ENCODE data around the gene MGST3.
"Not testable (repeated sequence)": the region's sequence is repeated elsewhere in the genome, so short reads cannot be mapped to it uniquely, and the experiment has no call there.

DNA sequence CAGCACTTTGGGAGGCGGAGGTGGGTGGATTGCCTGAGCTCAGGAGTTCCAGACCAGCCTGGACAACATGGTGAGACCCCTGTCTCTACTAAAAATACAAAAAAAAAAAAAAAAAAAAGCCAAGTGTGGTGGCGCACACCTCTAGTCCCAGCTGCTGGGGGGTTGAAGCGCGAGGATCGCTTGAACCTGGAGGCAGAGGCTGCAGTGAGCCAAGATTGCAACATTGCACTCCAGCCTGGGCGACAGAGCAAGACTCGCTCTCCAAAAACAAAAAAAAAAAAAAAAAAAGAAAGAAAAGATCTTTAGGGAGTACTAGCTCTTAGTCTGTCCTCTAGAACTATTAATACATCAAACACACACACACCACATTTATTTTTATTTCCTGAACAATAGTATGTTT, 70.9 kb downstream of the MGST3 start:
- TF ChIP-seq, protein P1, sequence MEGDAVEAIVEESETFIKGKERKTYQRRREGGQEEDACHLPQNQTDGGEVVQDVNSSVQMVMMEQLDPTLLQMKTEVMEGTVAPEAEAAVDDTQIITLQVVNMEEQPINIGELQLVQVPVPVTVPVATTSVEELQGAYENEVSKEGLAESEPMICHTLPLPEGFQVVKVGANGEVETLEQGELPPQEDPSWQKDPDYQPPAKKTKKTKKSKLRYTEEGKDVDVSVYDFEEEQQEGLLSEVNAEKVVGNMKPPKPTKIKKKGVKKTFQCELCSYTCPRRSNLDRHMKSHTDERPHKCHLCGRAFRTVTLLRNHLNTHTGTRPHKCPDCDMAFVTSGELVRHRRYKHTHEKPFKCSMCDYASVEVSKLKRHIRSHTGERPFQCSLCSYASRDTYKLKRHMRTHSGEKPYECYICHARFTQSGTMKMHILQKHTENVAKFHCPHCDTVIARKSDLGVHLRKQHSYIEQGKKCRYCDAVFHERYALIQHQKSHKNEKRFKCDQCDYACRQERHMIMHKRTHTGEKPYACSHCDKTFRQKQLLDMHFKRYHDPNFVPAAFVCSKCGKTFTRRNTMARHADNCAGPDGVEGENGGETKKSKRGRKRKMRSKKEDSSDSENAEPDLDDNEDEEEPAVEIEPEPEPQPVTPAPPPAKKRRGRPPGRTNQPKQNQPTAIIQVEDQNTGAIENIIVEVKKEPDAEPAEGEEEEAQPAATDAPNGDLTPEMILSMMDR (conservative IDR thresholded peaks at IDR 0.05; ENCODE audit: low read depth in 2 of 2): not testable (repeated sequence)
- not testable (repeated sequence) for TF ChIP-seq POLR2AphosphoS5 (IDR thresholded peaks at IDR 0.05; ENCODE audit: low read depth); CREB1 (CRISPR knock-in tag; IDR thresholded peaks at IDR 0.05; ENCODE audit: low read depth); EZH2 (IDR thresholded peaks at IDR 0.05; ENCODE audit: low read depth, unreplicated experiment); JUNB (IDR thresholded peaks at IDR 0.05; ENCODE audit: unreplicated experiment); EZH2phosphoT487 (IDR thresholded peaks at IDR 0.05; ENCODE audit: unreplicated experiment); NANOG (IDR thresholded peaks at IDR 0.05; ENCODE audit: borderline replicate concordance); ZNF331 (CRISPR knock-in tag; IDR thresholded peaks at IDR 0.05; ENCODE audit: low read depth)
- TF ChIP-seq, protein P2, sequence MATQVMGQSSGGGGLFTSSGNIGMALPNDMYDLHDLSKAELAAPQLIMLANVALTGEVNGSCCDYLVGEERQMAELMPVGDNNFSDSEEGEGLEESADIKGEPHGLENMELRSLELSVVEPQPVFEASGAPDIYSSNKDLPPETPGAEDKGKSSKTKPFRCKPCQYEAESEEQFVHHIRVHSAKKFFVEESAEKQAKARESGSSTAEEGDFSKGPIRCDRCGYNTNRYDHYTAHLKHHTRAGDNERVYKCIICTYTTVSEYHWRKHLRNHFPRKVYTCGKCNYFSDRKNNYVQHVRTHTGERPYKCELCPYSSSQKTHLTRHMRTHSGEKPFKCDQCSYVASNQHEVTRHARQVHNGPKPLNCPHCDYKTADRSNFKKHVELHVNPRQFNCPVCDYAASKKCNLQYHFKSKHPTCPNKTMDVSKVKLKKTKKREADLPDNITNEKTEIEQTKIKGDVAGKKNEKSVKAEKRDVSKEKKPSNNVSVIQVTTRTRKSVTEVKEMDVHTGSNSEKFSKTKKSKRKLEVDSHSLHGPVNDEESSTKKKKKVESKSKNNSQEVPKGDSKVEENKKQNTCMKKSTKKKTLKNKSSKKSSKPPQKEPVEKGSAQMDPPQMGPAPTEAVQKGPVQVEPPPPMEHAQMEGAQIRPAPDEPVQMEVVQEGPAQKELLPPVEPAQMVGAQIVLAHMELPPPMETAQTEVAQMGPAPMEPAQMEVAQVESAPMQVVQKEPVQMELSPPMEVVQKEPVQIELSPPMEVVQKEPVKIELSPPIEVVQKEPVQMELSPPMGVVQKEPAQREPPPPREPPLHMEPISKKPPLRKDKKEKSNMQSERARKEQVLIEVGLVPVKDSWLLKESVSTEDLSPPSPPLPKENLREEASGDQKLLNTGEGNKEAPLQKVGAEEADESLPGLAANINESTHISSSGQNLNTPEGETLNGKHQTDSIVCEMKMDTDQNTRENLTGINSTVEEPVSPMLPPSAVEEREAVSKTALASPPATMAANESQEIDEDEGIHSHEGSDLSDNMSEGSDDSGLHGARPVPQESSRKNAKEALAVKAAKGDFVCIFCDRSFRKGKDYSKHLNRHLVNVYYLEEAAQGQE (IDR thresholded peaks at IDR 0.05; ENCODE audit: unreplicated experiment): not testable (repeated sequence)
- TF ChIP-seq, protein P3, sequence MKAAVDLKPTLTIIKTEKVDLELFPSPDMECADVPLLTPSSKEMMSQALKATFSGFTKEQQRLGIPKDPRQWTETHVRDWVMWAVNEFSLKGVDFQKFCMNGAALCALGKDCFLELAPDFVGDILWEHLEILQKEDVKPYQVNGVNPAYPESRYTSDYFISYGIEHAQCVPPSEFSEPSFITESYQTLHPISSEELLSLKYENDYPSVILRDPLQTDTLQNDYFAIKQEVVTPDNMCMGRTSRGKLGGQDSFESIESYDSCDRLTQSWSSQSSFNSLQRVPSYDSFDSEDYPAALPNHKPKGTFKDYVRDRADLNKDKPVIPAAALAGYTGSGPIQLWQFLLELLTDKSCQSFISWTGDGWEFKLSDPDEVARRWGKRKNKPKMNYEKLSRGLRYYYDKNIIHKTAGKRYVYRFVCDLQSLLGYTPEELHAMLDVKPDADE (IDR thresholded peaks at IDR 0.05): not testable (repeated sequence)
